ENCODE measurements around the gene EBF3. TPM values are rescaled to one million over a fixed set of nuclear protein-coding genes. Genes with fewer than 3 reads are reported as not detected.

The EBF3 gene
- total RNA-seq, 1 experiment from 2014 or later, result 0.12 TPM

DNA sequence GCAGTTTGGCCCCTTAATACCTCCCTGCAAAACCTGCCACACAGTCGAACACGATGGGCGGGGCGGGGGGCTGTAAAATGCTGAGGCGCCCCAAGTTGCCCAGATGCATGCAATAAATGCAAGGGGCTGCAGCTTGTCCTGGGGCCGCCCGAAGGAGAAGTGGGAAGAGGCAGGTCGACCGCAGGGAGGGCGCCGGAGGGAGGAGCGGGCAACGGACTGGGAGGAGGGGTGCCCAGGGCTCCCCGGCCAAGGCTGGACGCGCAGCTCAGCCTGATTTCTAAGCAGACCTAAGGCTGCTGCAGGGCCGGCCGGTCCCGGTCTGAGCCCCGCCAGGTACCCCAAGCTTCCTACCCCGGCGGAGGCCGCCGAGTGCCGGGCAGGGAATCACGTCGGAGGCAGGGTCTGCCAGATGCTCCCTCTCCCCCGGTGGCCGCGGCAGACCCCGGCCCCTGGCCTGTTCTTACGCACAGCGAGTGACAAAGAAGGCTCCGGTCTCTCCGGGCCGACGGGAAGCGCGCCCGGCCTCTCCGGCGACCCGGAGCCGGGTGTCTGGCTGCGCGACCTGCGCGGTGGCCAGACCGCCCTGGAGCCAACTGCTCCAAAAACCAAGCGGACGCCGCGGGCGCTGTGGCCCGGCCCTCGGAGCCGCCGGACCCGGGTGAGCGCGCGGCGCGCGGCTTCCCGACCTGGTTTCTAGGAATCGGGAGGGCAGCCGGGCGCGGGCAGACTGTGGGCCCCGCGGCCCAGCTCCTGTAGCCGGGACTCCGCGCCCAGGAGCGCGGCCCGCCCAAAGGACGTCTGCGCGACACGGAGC, 744 bp upstream of the EBF3 start:
- Histone ChIP-seq H3K9me2 (ENCODE audit: insufficient read depth) (no peaks in the 10 kb centered on the region), H3K79me2 (ENCODE audit: insufficient read depth, low read length) (no peaks in the 10 kb centered on the region), H4K20me1 (ENCODE audit: insufficient read depth) (no peaks in the 10 kb centered on the region), H3K9ac (ENCODE audit: low read length) (no peak overlapping the region), H3K36me3 (ENCODE audit: control insufficient read depth in 1 of 2, insufficient read depth in 2 of 2, low read length in 2 of 2) (no peaks in the 10 kb centered on the region), H2AFZ (ENCODE audit: low read depth, low read length, poor library complexity, severe bottlenecking) (no peak overlapping the region), H3K4me2 (ENCODE audit: low read length) (peak overlapping the region; percentile 56), H3K27me3 (ENCODE audit: insufficient read depth, low read length) (no peaks in the 10 kb centered on the region), H3K4me1 (ENCODE audit: control insufficient read depth in 1 of 2, insufficient read depth in 2 of 2, low read length in 2 of 2) (no peaks in the 10 kb centered on the region), H3K27ac (ENCODE audit: low read depth, low read length) (no peak overlapping the region), H3K4me3 (replicated peaks in 1 of 2; ENCODE audit: low read depth in 1 of 2, low read length in 2 of 2) (no peak overlapping the region), H3K9me3 (ENCODE audit: control insufficient read depth in 1 of 2, insufficient read depth in 1 of 2, low read depth in 1 of 2, low read length in 2 of 2) (no peaks in the 10 kb centered on the region)
- no TSS peak for BruUV-seq (replicated peaks)
- ATAC-seq (no peak), DNase-seq (ENCODE audit: low read depth, low spot score) (no peak)
- ChIA-PET RAD21 (ENCODE audit: low non-redundant PET in 1 of 2, low total read pairs in 2 of 2, uncharacterized antibody in 2 of 2, unreplicated experiment in 2 of 2) (no interaction called here), CTCF (no interaction called here), POLR2A (no interaction called here)
- TF ChIP-seq CEBPB (IDR thresholded peaks at IDR 0.05; ENCODE audit: low read depth), result no peak
- TF ChIP-seq, protein P1, sequence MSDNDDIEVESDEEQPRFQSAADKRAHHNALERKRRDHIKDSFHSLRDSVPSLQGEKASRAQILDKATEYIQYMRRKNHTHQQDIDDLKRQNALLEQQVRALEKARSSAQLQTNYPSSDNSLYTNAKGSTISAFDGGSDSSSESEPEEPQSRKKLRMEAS (IDR thresholded peaks at IDR 0.05), result no peak
- intact Hi-C loops (cut with micrococcal nuclease), result no loop called here

DNA sequence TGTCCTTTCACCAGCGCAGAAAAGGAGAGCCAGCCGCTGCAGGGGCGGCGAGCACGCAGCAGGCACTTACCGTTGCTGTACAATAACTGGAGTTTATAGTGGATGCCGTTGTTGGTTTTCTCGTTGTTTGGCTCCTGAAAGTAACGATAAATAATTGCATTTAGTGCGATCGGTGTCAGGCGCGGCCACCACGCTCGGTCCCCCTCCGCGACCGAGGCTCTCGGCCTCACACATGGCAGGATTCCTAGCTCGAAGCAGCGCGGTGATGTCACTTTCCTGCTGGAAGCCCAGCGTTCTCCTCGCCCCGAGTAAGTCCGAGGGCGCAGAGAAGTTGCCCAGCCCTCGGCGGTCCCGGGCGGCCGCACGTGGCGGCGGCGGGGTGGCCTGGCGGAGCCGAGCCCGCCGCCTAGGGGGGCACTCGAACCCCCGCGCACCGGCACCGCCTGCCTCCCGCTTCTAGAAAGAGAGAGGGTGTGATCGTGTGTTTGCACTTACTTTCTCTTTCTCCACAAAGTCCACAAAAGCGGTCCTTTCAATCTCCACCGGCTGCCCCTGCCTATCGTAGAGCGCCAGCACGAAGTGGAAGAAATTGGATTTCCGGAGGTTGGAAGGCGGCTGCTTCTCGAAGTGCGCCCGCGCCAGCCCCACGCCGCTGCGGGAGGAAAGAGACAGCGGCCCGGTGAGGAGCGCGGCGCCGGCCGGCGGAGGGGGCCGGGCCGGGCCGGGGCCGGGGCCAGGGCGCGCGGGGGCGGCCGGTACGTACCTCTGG, 1.0 kb downstream of the EBF3 start:
- ChIA-PET CTCF (no interaction called here), POLR2A (no interaction called here), RAD21 (ENCODE audit: low non-redundant PET in 1 of 2, low total read pairs in 2 of 2, uncharacterized antibody in 2 of 2, unreplicated experiment in 2 of 2) (no interaction called here)
- ATAC-seq (no peak), DNase-seq (ENCODE audit: low read depth, low spot score) (no peak)
- Histone ChIP-seq H3K4me2 (ENCODE audit: low read length) (no peak overlapping the region), H3K4me3 (replicated peaks in 1 of 2; ENCODE audit: low read depth in 1 of 2, low read length in 2 of 2) (no peak overlapping the region), H3K9ac (ENCODE audit: low read length) (no peak overlapping the region), H3K79me2 (ENCODE audit: insufficient read depth, low read length) (no peaks in the 10 kb centered on the region), H3K9me2 (ENCODE audit: insufficient read depth) (no peaks in the 10 kb centered on the region), H4K20me1 (ENCODE audit: insufficient read depth) (no peaks in the 10 kb centered on the region), H3K27me3 (ENCODE audit: insufficient read depth, low read length) (no peaks in the 10 kb centered on the region), H3K9me3 (ENCODE audit: control insufficient read depth in 1 of 2, insufficient read depth in 1 of 2, low read depth in 1 of 2, low read length in 2 of 2) (no peaks in the 10 kb centered on the region), H3K27ac (ENCODE audit: low read depth, low read length) (no peak overlapping the region), H3K4me1 (ENCODE audit: control insufficient read depth in 1 of 2, insufficient read depth in 2 of 2, low read length in 2 of 2) (no peaks in the 10 kb centered on the region), H3K36me3 (ENCODE audit: control insufficient read depth in 1 of 2, insufficient read depth in 2 of 2, low read length in 2 of 2) (no peaks in the 10 kb centered on the region), H2AFZ (ENCODE audit: low read depth, low read length, poor library complexity, severe bottlenecking) (no peak overlapping the region)
- intact Hi-C loops (cut with micrococcal nuclease), result no loop called here
- no TSS peak for BruUV-seq (replicated peaks)
- no peak for TF ChIP-seq TCF7L2 (IDR thresholded peaks at IDR 0.05; ENCODE audit: borderline replicate concordance, extremely low read depth, insufficient read depth, insufficient read length)
- TF ChIP-seq RAD21 (IDR thresholded peaks at IDR 0.05; ENCODE audit: low read depth), result no peak
- TF ChIP-seq, protein P2, sequence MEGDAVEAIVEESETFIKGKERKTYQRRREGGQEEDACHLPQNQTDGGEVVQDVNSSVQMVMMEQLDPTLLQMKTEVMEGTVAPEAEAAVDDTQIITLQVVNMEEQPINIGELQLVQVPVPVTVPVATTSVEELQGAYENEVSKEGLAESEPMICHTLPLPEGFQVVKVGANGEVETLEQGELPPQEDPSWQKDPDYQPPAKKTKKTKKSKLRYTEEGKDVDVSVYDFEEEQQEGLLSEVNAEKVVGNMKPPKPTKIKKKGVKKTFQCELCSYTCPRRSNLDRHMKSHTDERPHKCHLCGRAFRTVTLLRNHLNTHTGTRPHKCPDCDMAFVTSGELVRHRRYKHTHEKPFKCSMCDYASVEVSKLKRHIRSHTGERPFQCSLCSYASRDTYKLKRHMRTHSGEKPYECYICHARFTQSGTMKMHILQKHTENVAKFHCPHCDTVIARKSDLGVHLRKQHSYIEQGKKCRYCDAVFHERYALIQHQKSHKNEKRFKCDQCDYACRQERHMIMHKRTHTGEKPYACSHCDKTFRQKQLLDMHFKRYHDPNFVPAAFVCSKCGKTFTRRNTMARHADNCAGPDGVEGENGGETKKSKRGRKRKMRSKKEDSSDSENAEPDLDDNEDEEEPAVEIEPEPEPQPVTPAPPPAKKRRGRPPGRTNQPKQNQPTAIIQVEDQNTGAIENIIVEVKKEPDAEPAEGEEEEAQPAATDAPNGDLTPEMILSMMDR (IDR thresholded peaks at IDR 0.05 in 2 of 3, conservative IDR thresholded peaks at IDR 0.05 in 1 of 3; ENCODE audit: borderline replicate concordance in 1 of 3, insufficient read depth in 1 of 3, low read depth in 2 of 3, low read length in 2 of 3), result no peak
- TF ChIP-seq SP1 (IDR thresholded peaks at IDR 0.05; ENCODE audit: low read depth), result no peak
- TF ChIP-seq, protein P3, sequence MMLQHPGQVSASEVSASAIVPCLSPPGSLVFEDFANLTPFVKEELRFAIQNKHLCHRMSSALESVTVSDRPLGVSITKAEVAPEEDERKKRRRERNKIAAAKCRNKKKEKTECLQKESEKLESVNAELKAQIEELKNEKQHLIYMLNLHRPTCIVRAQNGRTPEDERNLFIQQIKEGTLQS (IDR thresholded peaks at IDR 0.05), result no peak
- TF ChIP-seq CBX3 (IDR thresholded peaks at IDR 0.05; ENCODE audit: low read depth), result no peak
- TF ChIP-seq, protein P1 (IDR thresholded peaks at IDR 0.05), result no peak
- TF ChIP-seq ELF1 (IDR thresholded peaks at IDR 0.05; ENCODE audit: borderline replicate concordance, low read depth), result no peak
- TF ChIP-seq, protein P4, sequence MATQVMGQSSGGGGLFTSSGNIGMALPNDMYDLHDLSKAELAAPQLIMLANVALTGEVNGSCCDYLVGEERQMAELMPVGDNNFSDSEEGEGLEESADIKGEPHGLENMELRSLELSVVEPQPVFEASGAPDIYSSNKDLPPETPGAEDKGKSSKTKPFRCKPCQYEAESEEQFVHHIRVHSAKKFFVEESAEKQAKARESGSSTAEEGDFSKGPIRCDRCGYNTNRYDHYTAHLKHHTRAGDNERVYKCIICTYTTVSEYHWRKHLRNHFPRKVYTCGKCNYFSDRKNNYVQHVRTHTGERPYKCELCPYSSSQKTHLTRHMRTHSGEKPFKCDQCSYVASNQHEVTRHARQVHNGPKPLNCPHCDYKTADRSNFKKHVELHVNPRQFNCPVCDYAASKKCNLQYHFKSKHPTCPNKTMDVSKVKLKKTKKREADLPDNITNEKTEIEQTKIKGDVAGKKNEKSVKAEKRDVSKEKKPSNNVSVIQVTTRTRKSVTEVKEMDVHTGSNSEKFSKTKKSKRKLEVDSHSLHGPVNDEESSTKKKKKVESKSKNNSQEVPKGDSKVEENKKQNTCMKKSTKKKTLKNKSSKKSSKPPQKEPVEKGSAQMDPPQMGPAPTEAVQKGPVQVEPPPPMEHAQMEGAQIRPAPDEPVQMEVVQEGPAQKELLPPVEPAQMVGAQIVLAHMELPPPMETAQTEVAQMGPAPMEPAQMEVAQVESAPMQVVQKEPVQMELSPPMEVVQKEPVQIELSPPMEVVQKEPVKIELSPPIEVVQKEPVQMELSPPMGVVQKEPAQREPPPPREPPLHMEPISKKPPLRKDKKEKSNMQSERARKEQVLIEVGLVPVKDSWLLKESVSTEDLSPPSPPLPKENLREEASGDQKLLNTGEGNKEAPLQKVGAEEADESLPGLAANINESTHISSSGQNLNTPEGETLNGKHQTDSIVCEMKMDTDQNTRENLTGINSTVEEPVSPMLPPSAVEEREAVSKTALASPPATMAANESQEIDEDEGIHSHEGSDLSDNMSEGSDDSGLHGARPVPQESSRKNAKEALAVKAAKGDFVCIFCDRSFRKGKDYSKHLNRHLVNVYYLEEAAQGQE (IDR thresholded peaks at IDR 0.05; ENCODE audit: low read depth), result no peak
- TF ChIP-seq FOSL1 (IDR thresholded peaks at IDR 0.05; ENCODE audit: low read depth), result no peak

All from HCT116 (cell line).